ENCODE data around the gene PRIMA1. TPM values are rescaled to one million over a fixed set of nuclear protein-coding genes. Genes with fewer than 3 reads are reported as not detected.

The PRIMA1 gene
- total RNA-seq, 1 donor from 2014 or later: not detected

- DNase-seq (ENCODE audit: low read depth, low spot score): no peak
Measured at GRCh38 chr14:93757206-93757605, 31.1 kb downstream of the PRIMA1 start.

- no peak for DNase-seq (ENCODE audit: low read depth, low spot score)
Measured at GRCh38 chr14:93753647-93754046, 34.6 kb downstream of the PRIMA1 start.

- no peak for DNase-seq (ENCODE audit: low read depth, low spot score)
Measured at GRCh38 chr14:93752980-93753561, 35.2 kb downstream of the PRIMA1 start.

GRCh38 chr14:93751946-93752655, 36.2 kb downstream of the PRIMA1 start:
- no peak for DNase-seq (ENCODE audit: low read depth, low spot score)

- no peak for DNase-seq (ENCODE audit: low read depth, low spot score)
Measured at GRCh38 chr14:93749076-93749420, 39.2 kb downstream of the PRIMA1 start.

GRCh38 chr14:93748208-93749075, 39.8 kb downstream of the PRIMA1 start:
- DNase-seq (ENCODE audit: low read depth, low spot score): no peak

GRCh38 chr14:93747560-93747959, 40.7 kb downstream of the PRIMA1 start:
- no peak for DNase-seq (ENCODE audit: low read depth, low spot score)

GRCh38 chr14:93747102-93747501, 41.2 kb downstream of the PRIMA1 start:
- DNase-seq (ENCODE audit: low read depth, low spot score): no peak

- DNase-seq (ENCODE audit: low read depth, low spot score): no peak
Measured at GRCh38 chr14:93745603-93746273, 42.5 kb downstream of the PRIMA1 start.

GRCh38 chr14:93744876-93745275, 43.4 kb downstream of the PRIMA1 start:
- DNase-seq (ENCODE audit: low read depth, low spot score): no peak

GRCh38 chr14:93744176-93744575, 44.1 kb downstream of the PRIMA1 start:
- no peak for DNase-seq (ENCODE audit: low read depth, low spot score)

- no peak for DNase-seq (ENCODE audit: low read depth, low spot score)
Measured at GRCh38 chr14:93743270-93744060, 44.8 kb downstream of the PRIMA1 start.

- no peak for DNase-seq (ENCODE audit: low read depth, low spot score)
Measured at GRCh38 chr14:93742761-93743160, 45.5 kb downstream of the PRIMA1 start.

GRCh38 chr14:93741556-93742230, 46.6 kb downstream of the PRIMA1 start:
- no peak for DNase-seq (ENCODE audit: low read depth, low spot score)

- no peak for DNase-seq (ENCODE audit: low read depth, low spot score)
Measured at GRCh38 chr14:93737634-93738033, 50.7 kb downstream of the PRIMA1 start.

- no peak for DNase-seq (ENCODE audit: low read depth, low spot score)
Measured at GRCh38 chr14:93736378-93737014, 51.8 kb downstream of the PRIMA1 start.

- no peak for DNase-seq (ENCODE audit: low read depth, low spot score)
Measured at GRCh38 chr14:93735206-93735605, 53.1 kb downstream of the PRIMA1 start.

GRCh38 chr14:93734086-93734822, 54.0 kb downstream of the PRIMA1 start:
- no peak for DNase-seq (ENCODE audit: low read depth, low spot score)

GRCh38 chr14:93733631-93734030, 54.7 kb downstream of the PRIMA1 start:
- no peak for DNase-seq (ENCODE audit: low read depth, low spot score)
